OCI-LY1 (cell line): ENCODE results near the gene OSBPL1A.

ENCODE experiments used
- H2AFZ ChIP-seq: fragments of 200-600 bp; sonication (generic), shearing (Covaris generic); 2 replicates; pipeline ENCODE4 v1.6.0; 2014; ENCODE audit warnings: antibody characterized with exemption, mild to moderate bottlenecking, low read length
- H3F3A ChIP-seq: fragments of 200-600 bp; sonication (generic), shearing (Covaris generic); 2 replicates; pipeline ENCODE4 v1.6.0; 2014; ENCODE audit warnings: mild to moderate bottlenecking, antibody characterized with exemption, low read length, moderate library complexity; ENCODE audit not compliant: insufficient read depth
- H3K27ac ChIP-seq: fragments of 200-600 bp; sonication (generic); 2 replicates; pipeline ENCODE4 v1.5.1; 2014; ENCODE audit warnings: low read length, mixed run types, mild to moderate bottlenecking, low read depth; ENCODE audit not compliant: poor library complexity, severe bottlenecking
- H3K27me3 ChIP-seq: fragments of 200-600 bp; sonication (generic); 2 replicates; pipeline ENCODE4 v1.6.0; 2014; ENCODE audit warnings: antibody characterized with exemption, mild to moderate bottlenecking, low read length, moderate library complexity; ENCODE audit not compliant: insufficient read depth
- H3K36me3 ChIP-seq: fragments of 200-600 bp; sonication (generic); 2 replicates; pipeline ENCODE4 v1.6.1; 2014; ENCODE audit warnings: mild to moderate bottlenecking, antibody characterized with exemption, low read length, moderate library complexity, mixed read lengths; ENCODE audit not compliant: insufficient read depth
- H3K4me1 ChIP-seq: fragments of 200-600 bp; sonication (generic); 2 replicates; pipeline ENCODE4 v1.5.1; 2014; ENCODE audit warnings: mild to moderate bottlenecking, low read length, moderate library complexity; ENCODE audit not compliant: insufficient read depth, severe bottlenecking
- H3K4me2 ChIP-seq: fragments of 200-600 bp; sonication (generic), shearing (Covaris generic); 2 replicates; pipeline ENCODE4 v1.6.1; 2014; ENCODE audit warnings: low read length
- H3K4me3 ChIP-seq: fragments of 200-600 bp; sonication (generic); 2 replicates; pipeline ENCODE4 v1.5.1; 2014; ENCODE audit warnings: low read length, low read depth, mild to moderate bottlenecking, mixed read lengths; ENCODE audit not compliant: poor library complexity, severe bottlenecking
- H3K79me2 ChIP-seq: fragments of 200-600 bp; shearing (Covaris generic); 2 replicates; pipeline ENCODE4 v1.6.1; 2016; ENCODE audit warnings: mixed run types, low read length, mixed read lengths; ENCODE audit not compliant: insufficient read depth
- H3K9ac ChIP-seq: fragments of 200-600 bp; sonication (generic), shearing (Covaris generic); 2 replicates; pipeline ENCODE4 v1.6.1; 2014; ENCODE audit warnings: mild to moderate bottlenecking, low read length, mixed read lengths
- H3K9me2 ChIP-seq: fragments of 200-600 bp; sonication (generic), shearing (Covaris generic); 2 replicates; pipeline ENCODE4 v1.6.1; 2014; ENCODE audit warnings: low read depth, mild to moderate bottlenecking, low read length, mixed read lengths
- H3K9me3 ChIP-seq: fragments of 200-600 bp; shearing (Covaris generic); 2 replicates; pipeline ENCODE4 v1.6.1; 2014; ENCODE audit warnings: low read length, mixed read lengths
- H4K20me1 ChIP-seq: fragments of 200-600 bp; sonication (generic), shearing (Covaris generic); 2 replicates; pipeline ENCODE4 v1.6.0; 2016; ENCODE audit warnings: mild to moderate bottlenecking, low read length; ENCODE audit not compliant: insufficient read depth
- CTCF ChIP-seq: fragments of 200-600 bp; sonication (generic), shearing (Covaris generic); IDR thresholded peaks from 2 replicates; pipeline ENCODE4 v1.5.1; 2017; ENCODE audit warnings: mild to moderate bottlenecking, antibody characterized with exemption, low read length, moderate library complexity, mixed read lengths
- EZH2 ChIP-seq: fragments of 200-600 bp; sonication (generic), shearing (Covaris generic); IDR thresholded peaks from 2 replicates; pipeline ENCODE4 v1.8.0; 2017; ENCODE audit warnings: borderline replicate concordance, mixed run types, mild to moderate bottlenecking, antibody characterized with exemption, low read length, moderate library complexity, mixed read lengths

The OSBPL1A gene

GRCh38 chr18:24326211-24326610 is 71.4 kb downstream of the OSBPL1A start:
- no peaks in the 10 kb centered on the region for H3F3A ChIP-seq
- H3K9me2 ChIP-seq, result no peaks in the 10 kb centered on the region
- H3K9me3 ChIP-seq, result no peaks in the 10 kb centered on the region
- H3K9ac ChIP-seq, result no peak overlapping the region
- H3K4me3 ChIP-seq, result no peak overlapping the region
- H3K4me1 ChIP-seq, result no peaks in the 10 kb centered on the region
- H2AFZ ChIP-seq, result no peak overlapping the region
- TF ChIP-seq EZH2, result no peak
- no peak for TF ChIP-seq CTCF
- no peaks in the 10 kb centered on the region for H3K79me2 ChIP-seq
- no peak overlapping the region for H3K4me2 ChIP-seq
- no peak overlapping the region for H3K27ac ChIP-seq
- no peaks in the 10 kb centered on the region for H4K20me1 ChIP-seq
- no peaks in the 10 kb centered on the region for H3K36me3 ChIP-seq
- H3K27me3 ChIP-seq, result no peaks in the 10 kb centered on the region

- H3K9me3 ChIP-seq, result no peaks in the 10 kb centered on the region
- no peaks in the 10 kb centered on the region for H3K79me2 ChIP-seq
- H3K4me1 ChIP-seq, result no peaks in the 10 kb centered on the region
- no peak overlapping the region for H3K9ac ChIP-seq
- H3K4me3 ChIP-seq, result no peak overlapping the region
- H3K4me2 ChIP-seq, result no peak overlapping the region
- H3F3A ChIP-seq, result no peaks in the 10 kb centered on the region
- H3K27me3 ChIP-seq, result no peaks in the 10 kb centered on the region
- no peak overlapping the region for H3K27ac ChIP-seq
- H2AFZ ChIP-seq, result no peak overlapping the region
- no peaks in the 10 kb centered on the region for H3K9me2 ChIP-seq
- TF ChIP-seq EZH2 (no peak), CTCF (no peak)
- H3K36me3 ChIP-seq, result no peaks in the 10 kb centered on the region
- no peaks in the 10 kb centered on the region for H4K20me1 ChIP-seq
These were observed 75.0 kb downstream of the OSBPL1A start for GRCh38 chr18:24322584-24323136.

GRCh38 chr18:24321071-24321470 is 76.6 kb downstream of the OSBPL1A start:
- Histone ChIP-seq H3K4me1 (no peaks in the 10 kb centered on the region), H3K27ac (no peak overlapping the region), H3K9ac (no peak overlapping the region), H3K27me3 (no peaks in the 10 kb centered on the region), H3K4me2 (no peak overlapping the region), H3K9me3 (no peaks in the 10 kb centered on the region), H2AFZ (no peak overlapping the region), H3K79me2 (no peaks in the 10 kb centered on the region), H4K20me1 (no peaks in the 10 kb centered on the region), H3K9me2 (no peaks in the 10 kb centered on the region), H3F3A (no peaks in the 10 kb centered on the region), H3K36me3 (no peaks in the 10 kb centered on the region), H3K4me3 (no peak overlapping the region)
- no peak for TF ChIP-seq CTCF
- TF ChIP-seq EZH2, result no peak
